GM12892 (cell line): ENCODE data around the gene ABCA3.

Source experiments
- DNase-seq: peaks from one replicate; pipeline ENCODE4 v3.0.0; 2011; ENCODE audit not compliant: insufficient read length
- FAIRE-seq: peaks from 2 replicates; lab custom pipeline; 2011; peaks lifted over from hg19 to GRCh38; lab: Jason Lieb, UNC
- POLR2A ChIP-seq: IDR thresholded peaks from 2 replicates; pipeline ENCODE4 v1.6.1; 2011; ENCODE audit warnings: low read depth, low read length, control low read depth
- POLR2AphosphoS5 ChIP-seq: IDR thresholded peaks from 2 replicates; pipeline ENCODE4 v1.6.1; 2011; ENCODE audit warnings: low read depth, low read length, control low read depth
- TAF1 ChIP-seq: IDR thresholded peaks from 2 replicates; pipeline ENCODE4 v1.6.1; 2011; ENCODE audit warnings: low read depth, mild to moderate bottlenecking, control low read depth, low read length, borderline replicate concordance

ABCA3 gene

DNA sequence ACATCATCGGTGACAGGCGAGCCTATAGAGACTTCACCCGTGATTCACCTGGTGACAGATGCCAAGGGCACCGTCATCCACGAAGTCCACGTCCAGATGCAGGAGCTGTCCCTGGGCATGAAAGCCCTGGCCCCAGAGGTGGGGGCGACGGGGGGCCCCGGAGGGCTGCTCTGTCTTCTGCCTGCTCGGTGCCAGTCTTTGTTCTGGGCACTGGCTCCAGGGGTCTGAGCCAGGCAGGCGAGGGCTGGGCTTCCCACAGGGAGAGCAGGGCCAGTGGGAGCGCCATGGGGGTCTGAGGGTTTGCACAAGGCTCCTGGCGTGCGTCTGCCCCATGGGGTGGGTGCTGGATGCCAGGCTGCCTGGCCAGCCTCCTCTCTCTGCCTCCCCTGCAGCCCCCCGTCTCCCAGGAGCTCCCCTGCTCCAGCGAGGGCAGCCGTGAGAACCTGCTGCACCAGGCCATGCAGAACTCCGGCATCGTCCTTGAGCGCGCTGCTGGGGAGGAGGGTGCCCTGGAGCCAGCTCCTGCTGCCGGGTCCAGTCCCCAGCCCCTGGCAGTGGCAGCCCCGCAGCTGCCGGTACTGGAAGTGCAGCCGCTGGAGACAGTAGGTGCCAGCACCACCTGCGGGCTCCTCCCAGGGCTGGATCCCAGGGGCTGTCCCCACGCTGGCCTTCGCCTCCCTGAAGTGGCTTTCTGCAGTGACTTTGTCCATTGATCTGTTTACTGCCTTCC, 107.3 kb downstream of the ABCA3 start:
- FAIRE-seq: no peak
- no peak for TF ChIP-seq POLR2A
- no peak for TF ChIP-seq TAF1
- TF ChIP-seq POLR2AphosphoS5: no peak
- no peak for DNase-seq

DNA sequence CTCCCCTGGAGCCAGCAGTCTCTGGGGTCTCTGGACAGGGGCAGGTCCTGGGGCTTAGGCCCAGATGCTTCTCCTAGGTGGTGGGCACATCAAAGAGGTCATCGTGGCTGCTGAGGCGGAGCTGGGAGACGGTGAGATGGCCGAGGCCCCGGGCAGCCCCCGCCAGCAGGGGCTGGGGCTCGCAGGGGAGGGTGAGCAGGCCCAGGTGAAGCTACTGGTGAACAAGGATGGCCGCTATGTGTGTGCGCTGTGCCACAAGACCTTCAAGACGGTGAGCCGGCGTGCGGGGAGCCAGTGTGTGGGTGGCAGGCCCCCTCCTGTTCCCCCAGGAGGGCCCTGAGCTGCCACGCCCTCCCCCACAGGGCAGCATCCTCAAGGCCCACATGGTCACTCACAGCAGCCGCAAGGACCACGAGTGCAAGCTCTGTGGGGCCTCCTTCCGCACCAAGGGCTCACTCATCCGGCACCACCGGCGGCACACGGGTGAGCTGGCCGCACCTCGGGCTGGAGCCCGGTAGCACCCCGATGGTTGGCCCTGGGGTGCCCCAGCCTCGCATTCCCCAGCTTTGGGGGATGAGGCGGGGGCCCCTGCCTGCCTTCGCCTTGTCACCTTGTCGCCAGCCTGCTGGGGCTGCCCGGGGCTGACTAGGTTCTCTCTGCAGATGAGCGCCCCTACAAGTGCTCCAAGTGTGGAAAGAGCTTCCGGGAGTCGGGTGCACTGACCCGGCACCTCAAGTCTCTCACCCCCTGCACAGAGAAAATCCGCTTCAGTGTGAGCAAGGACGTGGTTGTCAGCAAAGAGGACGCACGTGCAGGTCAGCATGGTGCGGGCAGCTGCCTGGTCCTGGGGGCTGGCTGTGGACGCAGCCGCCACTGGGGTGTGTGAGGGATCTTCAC, 108.2 kb downstream of the ABCA3 start:
- DNase-seq (no peak), FAIRE-seq (no peak)
- TF ChIP-seq POLR2A (no peak), TAF1 (no peak), POLR2AphosphoS5 (no peak)

DNA sequence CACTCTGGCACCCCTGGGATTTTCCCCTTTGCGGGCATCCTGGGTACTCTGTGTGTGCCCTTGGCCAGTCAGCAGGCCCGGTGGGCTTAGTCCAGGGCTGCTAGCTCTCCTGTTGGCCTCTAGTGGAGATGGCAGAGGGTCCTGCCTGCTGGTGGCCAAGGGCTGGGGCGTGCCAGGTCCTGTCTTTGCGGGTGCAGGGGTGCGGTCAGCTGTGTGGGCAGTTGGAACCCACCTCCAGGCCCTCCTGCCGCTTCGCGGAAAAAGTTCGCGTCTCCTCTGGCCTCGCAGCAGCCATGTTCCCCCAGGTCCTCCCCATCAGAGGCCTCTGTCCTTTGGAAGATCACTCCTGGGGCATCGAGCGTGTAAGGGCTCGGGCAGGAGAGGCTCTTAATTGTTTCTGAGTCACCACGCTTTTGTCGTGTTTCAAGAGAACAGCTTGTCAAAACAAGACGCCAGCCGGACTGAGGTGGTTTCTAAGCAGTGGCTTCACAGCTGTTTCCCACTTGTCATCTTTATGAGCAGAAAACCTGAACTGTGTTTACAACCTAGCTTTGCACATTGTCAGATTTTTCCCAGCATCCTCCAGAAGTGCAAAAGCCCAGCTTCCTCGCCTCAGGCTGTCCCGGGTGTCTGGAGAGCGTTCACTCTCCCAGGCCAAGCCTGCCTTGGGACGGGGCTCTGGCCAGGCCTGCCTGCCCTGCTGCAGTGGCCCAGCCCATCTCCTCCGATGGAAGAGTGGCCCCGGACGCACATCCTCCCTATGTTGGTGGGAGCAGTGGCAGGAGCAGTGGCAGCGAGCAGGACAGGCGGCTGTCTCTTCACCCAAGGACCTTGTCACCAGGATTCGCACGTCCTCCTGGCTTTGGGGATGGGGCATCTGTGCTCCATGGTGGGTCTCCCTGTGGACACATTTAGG, 109.3 kb downstream of the ABCA3 start:
- no peak for FAIRE-seq
- no peak for DNase-seq

GRCh38 chr16:2230376-2230775, 110.2 kb downstream of the ABCA3 start:
- DNase-seq (no peak), FAIRE-seq (no peak)
- TF ChIP-seq TAF1 (no peak), POLR2AphosphoS5 (no peak), POLR2A (no peak)

More for the DNA sequence above, 109.3 kb downstream of the ABCA3 start:
- no peak for TF ChIP-seq TAF1
- TF ChIP-seq POLR2A: no peak
- no peak for TF ChIP-seq POLR2AphosphoS5

- DNase-seq (no peak), FAIRE-seq (no peak)
- TF ChIP-seq TAF1 (no peak), POLR2A (no peak), POLR2AphosphoS5 (no peak)
Measured at GRCh38 chr16:2229632-2230250, 110.8 kb downstream of the ABCA3 start.

DNA sequence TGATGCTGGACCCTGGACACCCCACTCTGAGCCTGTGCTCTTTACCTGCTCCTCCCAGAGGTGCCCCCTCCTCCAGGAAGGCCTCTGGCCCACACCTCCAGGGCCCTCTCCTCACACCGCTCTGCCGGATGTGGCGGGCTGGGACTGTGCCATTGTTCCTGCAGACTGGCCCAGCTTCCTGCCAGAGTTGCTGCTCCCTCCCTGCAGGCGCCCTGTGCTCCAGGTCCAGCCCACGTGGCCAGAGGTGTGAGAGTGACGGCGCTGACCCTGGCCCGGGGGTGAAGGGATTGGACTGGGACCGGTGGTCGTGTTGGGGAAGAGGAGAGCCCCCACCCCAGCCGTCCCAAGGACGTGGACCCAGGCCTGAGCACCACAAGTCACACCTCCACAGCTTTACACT, 111.4 kb downstream of the ABCA3 start:
- no peak for FAIRE-seq
- TF ChIP-seq TAF1: no peak
- no peak; the same call in 1 of the 2 replicates for TF ChIP-seq POLR2A
- no peak for TF ChIP-seq POLR2AphosphoS5
- DNase-seq: no peak

GRCh38 chr16:2228161-2228824, 112.2 kb downstream of the ABCA3 start:
- no peak for FAIRE-seq

GRCh38 chr16:2226918-2227317, 113.6 kb downstream of the ABCA3 start:
- TF ChIP-seq POLR2AphosphoS5 (no peak), POLR2A (no peak), TAF1 (no peak)
- FAIRE-seq: no peak
- DNase-seq: no peak

More at GRCh38 chr16:2228161-2228824, 112.2 kb downstream of the ABCA3 start:
- no peak for DNase-seq
- TF ChIP-seq POLR2A: no peak
- no peak for TF ChIP-seq POLR2AphosphoS5
- no peak for TF ChIP-seq TAF1

GRCh38 chr16:2226245-2226793, 114.2 kb downstream of the ABCA3 start:
- TF ChIP-seq POLR2AphosphoS5: no peak
- no peak for TF ChIP-seq POLR2A
- TF ChIP-seq TAF1: no peak
- FAIRE-seq (no peak), DNase-seq (no peak)
